Peyer's patch (tissue), 4 donors: ENCODE data around the gene DPF1.

Source experiments
- POLR2A ChIP-seq, 2 donors: fragments of 450-650 bp; IDR thresholded peaks; one replicate each; pipeline ENCODE4 v1.5.1; 2017; ENCODE audit warnings: antibody characterized with exemption in 2 of 2, mild to moderate bottlenecking in 2 of 2, moderate library complexity in 2 of 2
- TF ChIP-seq, protein P1 (sequence below), 6 experiments: fragments of 450-650 bp in 4 of 6; fragments of 200-600 bp in 2 of 6; sonication (generic) in 1 of 6; IDR thresholded peaks; one replicate each; pipeline ENCODE4 v1.5.1; 2017 to 2019; ENCODE audit warnings: antibody characterized with exemption in 6 of 6, mild to moderate bottlenecking in 3 of 6, moderate library complexity in 1 of 6

DNA sequence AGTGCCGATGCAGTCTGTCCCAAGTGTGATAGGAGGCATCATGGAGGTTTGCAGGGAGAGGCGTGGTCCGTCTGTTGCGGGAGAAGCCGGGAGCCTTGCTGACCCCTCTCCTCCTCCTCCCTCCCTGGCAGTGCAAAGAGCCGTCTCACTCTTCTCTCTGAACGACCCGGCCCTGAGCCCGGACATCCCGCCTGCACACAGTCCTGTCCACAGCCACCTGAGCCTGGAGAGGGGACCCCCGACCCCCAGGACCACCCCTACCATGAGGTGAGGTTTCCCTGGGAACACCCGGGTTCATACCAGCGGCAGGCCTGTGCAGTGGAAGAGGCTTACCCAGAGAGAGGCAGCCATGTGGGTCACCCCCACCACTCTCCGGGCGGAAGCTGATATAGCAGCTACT lies 22.3 kb downstream of the DPF1 start:
- TF ChIP-seq, protein P1, sequence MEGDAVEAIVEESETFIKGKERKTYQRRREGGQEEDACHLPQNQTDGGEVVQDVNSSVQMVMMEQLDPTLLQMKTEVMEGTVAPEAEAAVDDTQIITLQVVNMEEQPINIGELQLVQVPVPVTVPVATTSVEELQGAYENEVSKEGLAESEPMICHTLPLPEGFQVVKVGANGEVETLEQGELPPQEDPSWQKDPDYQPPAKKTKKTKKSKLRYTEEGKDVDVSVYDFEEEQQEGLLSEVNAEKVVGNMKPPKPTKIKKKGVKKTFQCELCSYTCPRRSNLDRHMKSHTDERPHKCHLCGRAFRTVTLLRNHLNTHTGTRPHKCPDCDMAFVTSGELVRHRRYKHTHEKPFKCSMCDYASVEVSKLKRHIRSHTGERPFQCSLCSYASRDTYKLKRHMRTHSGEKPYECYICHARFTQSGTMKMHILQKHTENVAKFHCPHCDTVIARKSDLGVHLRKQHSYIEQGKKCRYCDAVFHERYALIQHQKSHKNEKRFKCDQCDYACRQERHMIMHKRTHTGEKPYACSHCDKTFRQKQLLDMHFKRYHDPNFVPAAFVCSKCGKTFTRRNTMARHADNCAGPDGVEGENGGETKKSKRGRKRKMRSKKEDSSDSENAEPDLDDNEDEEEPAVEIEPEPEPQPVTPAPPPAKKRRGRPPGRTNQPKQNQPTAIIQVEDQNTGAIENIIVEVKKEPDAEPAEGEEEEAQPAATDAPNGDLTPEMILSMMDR (IDR thresholded peaks at IDR 0.05), result no peak
- no peak for TF ChIP-seq POLR2A (IDR thresholded peaks at IDR 0.05)
